H9 (cell line): ENCODE results near the gene LMX1B. TPM values are rescaled to one million over a fixed set of nuclear protein-coding genes. Genes with fewer than 3 reads are reported as not detected.

Experiments used
- DNase-seq: peaks from one replicate; pipeline ENCODE4 v3.0.0-alpha.2; 2017
- H2AFZ ChIP-seq: one replicate; pipeline ENCODE4 v1.6.1; 2013; ENCODE audit warnings: mild to moderate bottlenecking, low read length, control low read depth, moderate library complexity
- H2AK5ac ChIP-seq: 2 replicates; pipeline ENCODE4 v1.6.1; 2013; ENCODE audit warnings: low read length, control low read depth, mixed read lengths; ENCODE audit not compliant: insufficient read length
- H2BK120ac ChIP-seq: one replicate; pipeline ENCODE4 v1.6.1; 2013; ENCODE audit warnings: low read depth, mild to moderate bottlenecking, low read length, control low read depth, inconsistent platforms; ENCODE audit not compliant: poor library complexity, severe bottlenecking
- H2BK12ac ChIP-seq: 2 replicates; pipeline ENCODE4 v1.6.1; 2013; ENCODE audit warnings: low read length, control low read depth, mixed read lengths, low read depth; ENCODE audit not compliant: insufficient read length
- H2BK15ac ChIP-seq: 2 replicates; pipeline ENCODE4 v1.6.1; 2013; ENCODE audit warnings: low read depth, low read length, control low read depth
- H2BK20ac ChIP-seq: one replicate; pipeline ENCODE4 v1.6.1; 2013; ENCODE audit warnings: low read depth, mild to moderate bottlenecking, low read length, control low read depth, inconsistent platforms; ENCODE audit not compliant: poor library complexity, severe bottlenecking
- H2BK5ac ChIP-seq: 2 replicates; pipeline ENCODE4 v1.6.1; 2013; ENCODE audit warnings: low read length, control low read depth, mixed read lengths; ENCODE audit not compliant: insufficient read length
- H3K14ac ChIP-seq: 2 replicates; pipeline ENCODE4 v1.6.1; 2013; ENCODE audit warnings: low read length, control low read depth; ENCODE audit not compliant: insufficient read depth
- H3K18ac ChIP-seq: 2 replicates; pipeline ENCODE4 v1.6.1; 2013; ENCODE audit warnings: low read depth, mild to moderate bottlenecking, mixed read lengths, low read length, control low read depth; ENCODE audit not compliant: insufficient read length
- H3K23ac ChIP-seq: 2 replicates; pipeline ENCODE4 v1.6.1; 2013; ENCODE audit warnings: low read length, control low read depth, mixed read lengths, low read depth; ENCODE audit not compliant: insufficient read length
- H3K23me2 ChIP-seq: 2 replicates; pipeline ENCODE4 v1.6.1; 2013; ENCODE audit warnings: low read depth, mild to moderate bottlenecking, mixed read lengths, low read length, control low read depth; ENCODE audit not compliant: insufficient read length, poor library complexity, severe bottlenecking
- H3K27ac ChIP-seq: 2 replicates; pipeline ENCODE4 v1.5.1; 2013; ENCODE audit warnings: low read length, control low read depth, mixed read lengths, low read depth; ENCODE audit not compliant: insufficient read length
- H3K27me3 ChIP-seq: 2 replicates; pipeline ENCODE4 v1.6.1; 2013; ENCODE audit warnings: low read length, control low read depth, inconsistent platforms; ENCODE audit not compliant: insufficient read depth
- H3K4ac ChIP-seq: 2 replicates; pipeline ENCODE4 v1.6.1; 2013; ENCODE audit warnings: low read depth, mild to moderate bottlenecking, control low read depth, inconsistent platforms, low read length, moderate library complexity
- H3K4me1 ChIP-seq: 2 replicates; pipeline ENCODE4 v1.6.1; 2013; ENCODE audit warnings: low read length, control low read depth, inconsistent platforms; ENCODE audit not compliant: insufficient read depth
- H3K4me2 ChIP-seq: 2 replicates; pipeline ENCODE4 v1.6.1; 2013; ENCODE audit warnings: low read length, control low read depth, mixed read lengths; ENCODE audit not compliant: insufficient read length, insufficient read depth
- H3K56ac ChIP-seq: 2 replicates; pipeline ENCODE4 v1.6.1; 2013; ENCODE audit warnings: low read depth, mild to moderate bottlenecking, mixed read lengths, low read length, control low read depth; ENCODE audit not compliant: insufficient read length
- H3K79me1 ChIP-seq: 2 replicates; pipeline ENCODE4 v1.6.1; 2013; ENCODE audit warnings: low read depth, mild to moderate bottlenecking, moderate library complexity, low read length, control low read depth, inconsistent platforms; ENCODE audit not compliant: insufficient read depth, poor library complexity, severe bottlenecking
- H3K79me2 ChIP-seq: 2 replicates; pipeline ENCODE4 v1.6.1; 2013; ENCODE audit warnings: low read length, control low read depth, inconsistent platforms; ENCODE audit not compliant: insufficient read depth
- H3K9ac ChIP-seq: 2 replicates; pipeline ENCODE4 v1.6.1; 2013; ENCODE audit warnings: low read length, control low read depth, mixed read lengths; ENCODE audit not compliant: insufficient read length; ENCODE audit errors: extremely low read depth
- H3K9me3 ChIP-seq: one replicate; pipeline ENCODE4 v1.6.1; 2013; ENCODE audit warnings: low read depth, low read length, inconsistent platforms; ENCODE audit not compliant: control insufficient read depth
- H3T11ph ChIP-seq: one replicate; pipeline ENCODE4 v1.6.1; 2013; ENCODE audit warnings: mild to moderate bottlenecking, low read length, control low read depth, inconsistent platforms
- H4K20me1 ChIP-seq: one replicate; pipeline ENCODE4 v1.6.1; 2013; ENCODE audit not compliant: control insufficient read depth, insufficient read length, insufficient read depth
- H4K5ac ChIP-seq: 2 replicates; pipeline ENCODE4 v1.6.1; 2013; ENCODE audit warnings: low read depth, mild to moderate bottlenecking, mixed read lengths, low read length, control low read depth; ENCODE audit not compliant: insufficient read length
- H4K8ac ChIP-seq: replicated peaks from 2 replicates; pipeline ENCODE4 v1.6.1; 2013; ENCODE audit warnings: low read length, control low read depth, mixed read lengths, low read depth; ENCODE audit not compliant: insufficient read length
- H4K91ac ChIP-seq: 2 replicates; pipeline ENCODE4 v1.6.1; 2013; ENCODE audit warnings: low read depth, mild to moderate bottlenecking, moderate library complexity, mixed read lengths, low read length, control low read depth; ENCODE audit not compliant: insufficient read length
- H3K27ac Mint-ChIP-seq, 3 experiments: 2 replicates in 2 of 3; 3 replicates in 1 of 3; pipeline ENCODE4 v1.8.0; 2020 to 2021; ENCODE audit warnings: mixed read lengths in 3 of 3, mild to moderate bottlenecking in 1 of 3, moderate library complexity in 1 of 3
- H3K27me3 Mint-ChIP-seq: 2 replicates; pipeline ENCODE4 v1.8.0; 2021; ENCODE audit warnings: low read depth, mild to moderate bottlenecking, moderate library complexity, mixed read lengths
- H3K36me3 Mint-ChIP-seq, 3 experiments: 2 replicates in 2 of 3; 3 replicates in 1 of 3; pipeline ENCODE4 v1.8.0; 2020 to 2021; ENCODE audit warnings: low read depth in 3 of 3, mixed read lengths in 3 of 3; ENCODE audit not compliant: insufficient read depth in 1 of 3
- H3K4me1 Mint-ChIP-seq, 2 experiments: 2 replicates each; pipeline ENCODE4 v1.8.0; 2020; ENCODE audit warnings: mixed read lengths in 2 of 2
- H3K4me3 Mint-ChIP-seq, 2 experiments: 2 replicates in 1 of 2; 3 replicates in 1 of 2; pipeline ENCODE4 v1.8.0; 2020 to 2021; ENCODE audit warnings: mild to moderate bottlenecking in 2 of 2, mixed read lengths in 2 of 2, moderate library complexity in 1 of 2
- H3K9me3 Mint-ChIP-seq, 2 experiments: 2 replicates in 1 of 2; 3 replicates in 1 of 2; pipeline ENCODE4 v1.8.0; 2020; ENCODE audit warnings: mild to moderate bottlenecking in 2 of 2, mixed read lengths in 2 of 2, moderate library complexity in 1 of 2
- WGBS: extraction: QIAGEN DNeasy Blood & Tissue Kit; methylation state at CpG from one replicate; pipeline ENCODE4 v1.1.7; 2013; ENCODE audit warnings: missing lambda C conversion rate, low lambda C conversion rate, mixed read lengths; ENCODE audit not compliant: insufficient read length; ENCODE audit errors: extremely low coverage; 5-methylcytosine and 5-hydroxymethylcytosine counted together
- total RNA-seq: library from RNA; stranded (reverse); gene quantifications from 2 replicates; pipeline ENCODE4 v1.2.1, GENCODE V29; 2021
- TF ChIP-seq, protein P1 (sequence below): fragments of 200-600 bp; sonication (generic); conservative IDR thresholded peaks from 3 replicates; pipeline ENCODE4 v1.8.0; 2021; ENCODE audit warnings: antibody characterized with exemption, mild to moderate bottlenecking

Gene LMX1B
- total RNA-seq, 1 experiment from 2014 or later, result 0.85 TPM

DNA sequence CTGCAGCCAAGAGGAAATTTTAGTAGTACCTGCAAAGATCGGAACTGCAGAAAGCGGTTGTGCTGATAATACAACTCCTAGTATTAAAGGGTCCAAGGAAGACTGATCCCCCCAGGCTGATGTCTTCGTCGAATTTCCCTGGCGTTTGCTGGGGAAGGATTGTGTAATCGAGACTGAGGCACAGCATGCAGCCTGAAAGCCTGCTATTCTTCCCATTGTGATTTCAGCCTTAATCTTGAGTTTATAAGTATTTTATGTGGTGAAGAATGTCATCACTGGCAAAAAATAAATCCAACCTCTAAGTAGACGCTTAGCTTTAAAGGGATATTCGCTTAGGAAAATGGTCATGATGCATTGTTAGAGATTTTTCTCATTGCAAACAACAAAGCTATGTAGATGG is 21.3 kb upstream of the LMX1B start:
- no peak overlapping the region for H2BK120ac ChIP-seq
- H2AK5ac ChIP-seq, result no peak overlapping the region
- no peak overlapping the region for H4K8ac ChIP-seq
- H3K4ac ChIP-seq, result no peak overlapping the region
- H3K27me3 ChIP-seq, result no peaks in the 10 kb centered on the region
- TF ChIP-seq, protein P1, sequence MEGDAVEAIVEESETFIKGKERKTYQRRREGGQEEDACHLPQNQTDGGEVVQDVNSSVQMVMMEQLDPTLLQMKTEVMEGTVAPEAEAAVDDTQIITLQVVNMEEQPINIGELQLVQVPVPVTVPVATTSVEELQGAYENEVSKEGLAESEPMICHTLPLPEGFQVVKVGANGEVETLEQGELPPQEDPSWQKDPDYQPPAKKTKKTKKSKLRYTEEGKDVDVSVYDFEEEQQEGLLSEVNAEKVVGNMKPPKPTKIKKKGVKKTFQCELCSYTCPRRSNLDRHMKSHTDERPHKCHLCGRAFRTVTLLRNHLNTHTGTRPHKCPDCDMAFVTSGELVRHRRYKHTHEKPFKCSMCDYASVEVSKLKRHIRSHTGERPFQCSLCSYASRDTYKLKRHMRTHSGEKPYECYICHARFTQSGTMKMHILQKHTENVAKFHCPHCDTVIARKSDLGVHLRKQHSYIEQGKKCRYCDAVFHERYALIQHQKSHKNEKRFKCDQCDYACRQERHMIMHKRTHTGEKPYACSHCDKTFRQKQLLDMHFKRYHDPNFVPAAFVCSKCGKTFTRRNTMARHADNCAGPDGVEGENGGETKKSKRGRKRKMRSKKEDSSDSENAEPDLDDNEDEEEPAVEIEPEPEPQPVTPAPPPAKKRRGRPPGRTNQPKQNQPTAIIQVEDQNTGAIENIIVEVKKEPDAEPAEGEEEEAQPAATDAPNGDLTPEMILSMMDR, result no peak
- Mint-ChIP-seq H3K36me3 (no peaks in the 10 kb centered on the region; a peak in 1 of 7 replicates), H3K27me3 (peaks cover 38% of the 10 kb centered on the region), H3K27ac (no peak overlapping the region), H3K4me1 (peaks cover 11 to 25% of the 10 kb centered on the region in 2 experiments), H3K9me3 (no peaks in the 10 kb centered on the region; a peak in 1 of 5 replicates), H3K4me3 (no peak overlapping the region)
- H3K9me3 ChIP-seq, result no peaks in the 10 kb centered on the region
- H4K20me1 ChIP-seq, result no peaks in the 10 kb centered on the region
- H2AFZ ChIP-seq, result no peak overlapping the region
- H3K9ac ChIP-seq, result no peak overlapping the region
- no peak overlapping the region for H2BK20ac ChIP-seq
- no peak overlapping the region for H2BK12ac ChIP-seq
- no peak overlapping the region for H2BK5ac ChIP-seq
- H3K23ac ChIP-seq, result no peak overlapping the region
- no peak overlapping the region for H4K5ac ChIP-seq
- no peaks in the 10 kb centered on the region for H3K79me1 ChIP-seq
- H2BK15ac ChIP-seq, result no peak overlapping the region
- WGBS, result no CpG with 5 or more reads among the region's 8 CpGs
- H4K91ac ChIP-seq, result no peak overlapping the region
- H3K4me2 ChIP-seq, result no peak overlapping the region
- no peak for DNase-seq
- H3K27ac ChIP-seq, result no peak overlapping the region
- H3K18ac ChIP-seq, result no peak overlapping the region
- no peak overlapping the region for H3K56ac ChIP-seq
- H3K14ac ChIP-seq, result no peak overlapping the region
- no peaks in the 10 kb centered on the region for H3K23me2 ChIP-seq
- H3K4me1 ChIP-seq, result no peaks in the 10 kb centered on the region
- H3K79me2 ChIP-seq, result no peaks in the 10 kb centered on the region
- no peak overlapping the region for H3T11ph ChIP-seq
